Keratinocyte (primary cell): Measurements from ENCODE around the gene PRKCE. TPM values are rescaled to one million over a fixed set of nuclear protein-coding genes. Genes with fewer than 3 reads are reported as not detected.

Source experiments
- DNase-seq: peaks from one replicate; pipeline ENCODE4 v3.0.0-alpha.2; 2011; ENCODE audit warnings: low read depth, missing footprints, low spot score
- FAIRE-seq: peaks from 2 replicates; lab custom pipeline; 2011; peaks lifted over from hg19 to GRCh38; lab: Jason Lieb, UNC
- H2AFZ ChIP-seq: 2 replicates; pipeline ENCODE4 v1.6.0; 2012; ENCODE audit warnings: low read length, control low read depth, inconsistent platforms; ENCODE audit not compliant: control insufficient read depth
- H3K27ac ChIP-seq: 2 replicates; pipeline ENCODE4 v1.5.1; 2011; ENCODE audit warnings: low read length; ENCODE audit not compliant: control insufficient read depth, insufficient read depth
- H3K27me3 ChIP-seq: 3 replicates; pipeline ENCODE4 v1.6.0; 2011; ENCODE audit warnings: low read length; ENCODE audit not compliant: control insufficient read depth, insufficient read depth; ENCODE audit errors: extremely low read depth
- H3K36me3 ChIP-seq, 2 experiments: 2 replicates in 1 of 2; 3 replicates in 1 of 2; pipeline ENCODE4 v1.5.1; 2011; ENCODE audit warnings: low read length in 2 of 2, mild to moderate bottlenecking in 1 of 2; ENCODE audit not compliant: control insufficient read depth in 2 of 2, insufficient read depth in 2 of 2; ENCODE audit errors: extremely low read depth in 1 of 2
- H3K4me1 ChIP-seq: 3 replicates; pipeline ENCODE4 v1.5.1; 2011; ENCODE audit warnings: low read length; ENCODE audit not compliant: control insufficient read depth, insufficient read depth; ENCODE audit errors: extremely low read depth
- H3K4me2 ChIP-seq: 3 replicates; pipeline ENCODE4 v1.6.0; 2011; ENCODE audit warnings: low read depth, low read length; ENCODE audit not compliant: control insufficient read depth, insufficient read depth; ENCODE audit errors: extremely low read depth
- H3K4me3 ChIP-seq, 3 experiments: fragments of 200-600 bp in 1 of 3; sonication (generic) in 1 of 3; 2 replicates in 2 of 3; 3 replicates in 1 of 3; pipeline ENCODE4 v1.5.1; 2011 to 2016; ENCODE audit warnings: low read length in 3 of 3, mild to moderate bottlenecking in 3 of 3, control low read depth in 2 of 3, inconsistent platforms in 1 of 3, low read depth in 1 of 3, mixed read lengths in 1 of 3, mixed run types in 1 of 3, moderate library complexity in 1 of 3; ENCODE audit not compliant: control insufficient read depth in 2 of 3, insufficient read depth in 2 of 3; ENCODE audit errors: extremely low read depth in 1 of 3
- H3K79me2 ChIP-seq: 2 replicates; pipeline ENCODE4 v1.6.0; 2012; ENCODE audit warnings: low read length; ENCODE audit not compliant: control insufficient read depth, insufficient read depth
- H3K9ac ChIP-seq: 3 replicates; pipeline ENCODE4 v1.6.0; 2011; ENCODE audit warnings: low read length; ENCODE audit not compliant: control insufficient read depth, insufficient read depth; ENCODE audit errors: extremely low read depth
- H3K9me1 ChIP-seq: 3 replicates; pipeline ENCODE4 v1.6.0; 2011; ENCODE audit warnings: low read length; ENCODE audit not compliant: control insufficient read depth, insufficient read depth; ENCODE audit errors: extremely low read depth
- H3K9me3 ChIP-seq: 2 replicates; pipeline ENCODE4 v1.5.1; 2012; ENCODE audit warnings: low read depth, low read length; ENCODE audit not compliant: control insufficient read depth
- H4K20me1 ChIP-seq: 3 replicates; pipeline ENCODE4 v1.6.0; 2011; ENCODE audit warnings: low read length; ENCODE audit not compliant: control insufficient read depth, insufficient read depth; ENCODE audit errors: extremely low read depth
- CTCF ChIP-seq, 3 experiments: IDR thresholded peaks in 1 of 3; conservative IDR thresholded peaks in 1 of 3; optimal IDR thresholded peaks in 1 of 3; 2 replicates in 2 of 3; 3 replicates in 1 of 3; pipeline versions ENCODE3 to v1.5.1; 2011; ENCODE audit warnings: low read length in 3 of 3, mild to moderate bottlenecking in 3 of 3, moderate library complexity in 2 of 3, control low read depth in 1 of 3, inconsistent platforms in 1 of 3; ENCODE audit not compliant: insufficient read depth in 2 of 3; ENCODE audit errors: extremely low read depth in 1 of 3
- EZH2 ChIP-seq: IDR thresholded peaks from one replicate; pipeline ENCODE4 v1.6.1; 2012; ENCODE audit warnings: inconsistent platforms, mild to moderate bottlenecking, low read length, moderate library complexity
- dilution Hi-C: fragments of 300-500 bp; cut with MboI; formaldehyde crosslinking; loops from one replicate; pipeline ENCODE4 v1.7.0; 2020; ENCODE audit warnings: low sequenced_read_pairs; ENCODE audit not compliant: extremely low pct_ligation_motif_present
- polyA plus RNA-seq, 5 experiments: library from polyadenylated mRNA; depleted of rRNA in 3 of 5; stranded (reverse) in 3 of 5; stranded (forward) in 1 of 5; unstranded in 1 of 5; fragments of >200 nt; gene quantifications; 1 replicate in 1 of 5; 2 replicates in 3 of 5; 3 replicates in 1 of 5; pipeline versions ENCODE4 v1.2.1 to v1.2.3, GENCODE V29; 2011 to 2012; ENCODE audit warnings: missing spikeins in 2 of 5, low read depth in 1 of 5, low replicate concordance in 1 of 5

The PRKCE gene
- polyA plus RNA-seq, 1 donor (not counting 4 experiments of a cell fraction or from before 2014, with no cell fraction given) = 2.0 TPM

DNA sequence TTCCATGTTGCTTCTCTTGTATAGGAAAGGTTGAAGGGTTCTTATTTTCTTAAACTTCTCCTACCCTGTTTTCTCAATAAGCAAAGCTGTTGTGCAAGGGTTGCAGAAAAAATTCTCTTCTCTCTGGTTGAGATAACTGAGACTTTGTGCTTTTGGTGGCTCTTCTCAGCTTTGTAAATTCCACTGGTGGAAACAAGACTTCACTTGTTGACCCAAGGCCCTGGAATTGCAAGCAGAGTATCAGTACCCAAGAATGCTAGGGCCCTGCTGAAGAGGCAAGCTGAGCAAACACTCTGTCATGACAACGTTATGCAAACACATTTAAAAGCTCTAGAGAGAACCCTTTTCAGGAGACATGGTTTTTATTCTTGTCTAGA, 351.0 kb downstream of the PRKCE start:
- FAIRE-seq (no peak), DNase-seq (no peak)
- TF ChIP-seq EZH2 (no peak), CTCF (optimal IDR thresholded peaks at IDR 0.05 in 1 of 3, IDR thresholded peaks at IDR 0.05 in 1 of 3, conservative IDR thresholded peaks at IDR 0.05 in 1 of 3; ENCODE audit: extremely low read depth in 1 of 3, insufficient read depth in 2 of 3, low read length in 3 of 3) (no peak)
- no peak overlapping the region for H3K9ac ChIP-seq
- no peak overlapping the region for H3K27ac ChIP-seq
- H4K20me1 ChIP-seq = no peaks in the 10 kb centered on the region
- H3K9me1 ChIP-seq = no peaks in the 10 kb centered on the region
- no peaks in the 10 kb centered on the region for H3K36me3 ChIP-seq
- no peak overlapping the region for H3K4me3 ChIP-seq
- no peaks in the 10 kb centered on the region for H3K9me3 ChIP-seq
- dilution Hi-C loops = no loop called here
- peaks cover 2% of the 10 kb centered on the region for H3K4me1 ChIP-seq
- H3K79me2 ChIP-seq = no peaks in the 10 kb centered on the region
- H2AFZ ChIP-seq = no peak overlapping the region
- no peak overlapping the region for H3K4me2 ChIP-seq
- H3K27me3 ChIP-seq = no peaks in the 10 kb centered on the region

DNA sequence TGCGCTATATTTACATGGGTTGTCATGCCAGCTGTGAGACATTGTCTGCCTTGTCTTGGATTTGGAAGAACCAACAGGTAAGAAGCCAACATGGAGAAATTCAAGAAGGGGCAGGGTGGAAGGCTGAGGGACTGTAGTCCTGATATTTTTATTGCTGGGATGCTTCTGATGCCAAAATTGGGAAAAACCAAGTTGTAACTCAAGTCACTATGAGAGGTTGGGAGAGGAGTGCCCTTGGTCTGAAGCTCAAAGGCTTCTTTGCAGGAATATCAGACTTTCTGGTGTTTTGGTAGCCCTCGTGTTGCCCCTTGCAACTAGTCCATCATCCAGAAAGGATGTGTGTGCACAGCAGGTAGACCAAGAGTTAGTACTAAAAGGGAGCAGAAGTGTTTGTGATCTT, 351.5 kb downstream of the PRKCE start:
- Histone ChIP-seq H3K9ac (no peak overlapping the region), H3K27me3 (no peaks in the 10 kb centered on the region), H4K20me1 (no peaks in the 10 kb centered on the region), H3K9me1 (no peaks in the 10 kb centered on the region), H3K4me2 (no peak overlapping the region), H3K27ac (no peak overlapping the region), H3K9me3 (no peaks in the 10 kb centered on the region), H3K79me2 (no peaks in the 10 kb centered on the region), H3K4me1 (peaks cover 6% of the 10 kb centered on the region), H3K36me3 (no peaks in the 10 kb centered on the region), H3K4me3 (no peak overlapping the region), H2AFZ (no peak overlapping the region)
- FAIRE-seq (no peak), DNase-seq (no peak)
- TF ChIP-seq CTCF (optimal IDR thresholded peaks at IDR 0.05 in 1 of 3, IDR thresholded peaks at IDR 0.05 in 1 of 3, conservative IDR thresholded peaks at IDR 0.05 in 1 of 3; ENCODE audit: extremely low read depth in 1 of 3, insufficient read depth in 2 of 3, low read length in 3 of 3) (no peak), EZH2 (no peak)
- dilution Hi-C loops = no loop called here
